Neural crest cell (in vitro differentiated cells): ENCODE data around the gene SUPT6H. TPM values are rescaled to one million over a fixed set of nuclear protein-coding genes. Genes with fewer than 3 reads are reported as not detected.

Source experiments
- DNase-seq: peaks from one replicate; pipeline ENCODE4 v3.0.0; 2021; ENCODE audit warnings: low read depth, mixed read lengths, low spot score
- H3K27ac Mint-ChIP-seq: one replicate; pipeline ENCODE4 v1.8.0; 2021; ENCODE audit warnings: mild to moderate bottlenecking, mixed read lengths; ENCODE audit not compliant: unreplicated experiment
- H3K27me3 Mint-ChIP-seq: 2 replicates; pipeline ENCODE4 v1.8.0; 2021; ENCODE audit warnings: low read depth, mild to moderate bottlenecking, mixed read lengths
- H3K36me3 Mint-ChIP-seq: 2 replicates; pipeline ENCODE4 v1.8.0; 2021; ENCODE audit warnings: low read depth, mild to moderate bottlenecking, mixed read lengths
- H3K4me1 Mint-ChIP-seq: 2 replicates; pipeline ENCODE4 v1.8.0; 2021; ENCODE audit warnings: mixed read lengths
- H3K4me3 Mint-ChIP-seq: one replicate; pipeline ENCODE4 v1.8.0; 2021; ENCODE audit warnings: mild to moderate bottlenecking, mixed read lengths
- H3K9me3 Mint-ChIP-seq: 2 replicates; pipeline ENCODE4 v1.8.0; 2021; ENCODE audit warnings: mixed read lengths
- CTCF ChIP-seq: fragments of 200-600 bp; sonication (generic); conservative IDR thresholded peaks from 2 replicates; pipeline ENCODE4 v1.5.0; 2021; ENCODE audit warnings: antibody characterized with exemption, mild to moderate bottlenecking
- total RNA-seq: library from RNA; stranded (reverse); gene quantifications from 2 replicates; pipeline ENCODE4 v1.2.1, GENCODE V29; 2021

The SUPT6H gene
- total RNA-seq, 1 donor from 2014 or later, result 70.0 TPM

GRCh38 chr17:28738680-28739384, 76.8 kb downstream of the SUPT6H start:
- TF ChIP-seq CTCF, result no peak
- H3K9me3 Mint-ChIP-seq, result no peaks in the 10 kb centered on the region
- DNase-seq, result no peak
- H3K36me3 Mint-ChIP-seq, result no peaks in the 10 kb centered on the region
- peak overlapping the region; percentile 52 for H3K27ac Mint-ChIP-seq
- H3K27me3 Mint-ChIP-seq, result peaks cover 3% of the 10 kb centered on the region
- peaks cover 6% of the 10 kb centered on the region for H3K4me1 Mint-ChIP-seq
- peak overlapping the region; percentile 23 for H3K4me3 Mint-ChIP-seq

- H3K27ac Mint-ChIP-seq, result no peak overlapping the region
These were observed 78.7 kb downstream of the SUPT6H start for GRCh38 chr17:28740406-28741357.

DNA sequence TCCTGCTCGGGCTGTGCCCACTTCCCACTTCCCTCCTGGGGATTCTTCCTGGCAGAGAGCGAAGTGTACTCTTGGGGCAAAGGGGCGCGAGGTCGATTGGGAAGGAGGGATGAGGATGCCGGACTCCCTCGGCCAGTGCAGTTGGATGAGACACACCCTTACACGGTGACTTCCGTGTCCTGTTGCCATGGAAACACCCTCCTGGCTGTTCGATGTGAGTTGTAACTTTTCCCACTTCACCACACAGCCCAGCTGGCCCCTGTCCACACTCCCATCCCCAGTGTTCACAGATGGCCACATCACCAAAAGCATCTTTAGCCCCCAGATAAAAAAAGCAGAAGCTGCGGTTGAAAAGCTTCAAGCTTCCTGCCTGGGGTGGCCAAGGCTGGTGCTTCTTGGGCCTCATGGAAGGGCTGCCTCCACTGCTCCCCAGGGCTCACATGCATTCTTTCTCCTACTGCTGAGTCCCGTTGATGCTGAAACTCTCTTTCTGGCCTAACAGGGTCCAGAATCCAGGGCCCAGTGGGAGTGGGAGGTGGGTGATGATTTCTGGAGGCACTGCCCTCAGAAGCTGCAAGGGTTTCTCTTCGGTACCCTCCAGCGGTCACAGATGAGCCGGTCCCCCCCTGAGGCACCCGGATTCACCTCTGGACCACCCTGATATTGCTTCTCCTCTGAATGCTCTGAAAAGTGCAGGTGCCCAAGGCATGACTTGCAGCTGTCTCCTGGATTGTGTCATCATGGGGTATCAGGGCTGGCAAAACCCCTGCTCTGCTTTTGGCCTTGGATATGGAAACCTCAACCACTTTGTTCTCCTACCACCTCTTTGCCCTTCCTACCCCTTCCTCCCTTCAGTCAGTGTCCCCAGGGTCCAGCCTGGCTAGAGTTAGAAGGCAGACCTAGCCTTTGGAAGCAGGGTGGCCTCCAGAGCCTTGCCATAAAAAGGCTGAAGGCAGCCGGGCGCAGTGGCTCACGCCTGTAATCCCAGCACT, 79.6 kb downstream of the SUPT6H start:
- no peak overlapping the region for H3K4me3 Mint-ChIP-seq
- no peak for TF ChIP-seq CTCF
- H3K36me3 Mint-ChIP-seq, result no peaks in the 10 kb centered on the region
- no peaks in the 10 kb centered on the region for H3K9me3 Mint-ChIP-seq
- DNase-seq, result no peak
- H3K27ac Mint-ChIP-seq, result no peak overlapping the region
- H3K27me3 Mint-ChIP-seq, result peaks cover 6% of the 10 kb centered on the region
- peaks cover 22% of the 10 kb centered on the region for H3K4me1 Mint-ChIP-seq

More at GRCh38 chr17:28740406-28741357, 78.7 kb downstream of the SUPT6H start:
- no peak for DNase-seq
- H3K27me3 Mint-ChIP-seq, result peaks cover 6% of the 10 kb centered on the region
- no peak for TF ChIP-seq CTCF
- H3K4me1 Mint-ChIP-seq, result peaks cover 12% of the 10 kb centered on the region
- H3K4me3 Mint-ChIP-seq, result no peak overlapping the region
- no peaks in the 10 kb centered on the region for H3K9me3 Mint-ChIP-seq
- no peaks in the 10 kb centered on the region for H3K36me3 Mint-ChIP-seq

DNA sequence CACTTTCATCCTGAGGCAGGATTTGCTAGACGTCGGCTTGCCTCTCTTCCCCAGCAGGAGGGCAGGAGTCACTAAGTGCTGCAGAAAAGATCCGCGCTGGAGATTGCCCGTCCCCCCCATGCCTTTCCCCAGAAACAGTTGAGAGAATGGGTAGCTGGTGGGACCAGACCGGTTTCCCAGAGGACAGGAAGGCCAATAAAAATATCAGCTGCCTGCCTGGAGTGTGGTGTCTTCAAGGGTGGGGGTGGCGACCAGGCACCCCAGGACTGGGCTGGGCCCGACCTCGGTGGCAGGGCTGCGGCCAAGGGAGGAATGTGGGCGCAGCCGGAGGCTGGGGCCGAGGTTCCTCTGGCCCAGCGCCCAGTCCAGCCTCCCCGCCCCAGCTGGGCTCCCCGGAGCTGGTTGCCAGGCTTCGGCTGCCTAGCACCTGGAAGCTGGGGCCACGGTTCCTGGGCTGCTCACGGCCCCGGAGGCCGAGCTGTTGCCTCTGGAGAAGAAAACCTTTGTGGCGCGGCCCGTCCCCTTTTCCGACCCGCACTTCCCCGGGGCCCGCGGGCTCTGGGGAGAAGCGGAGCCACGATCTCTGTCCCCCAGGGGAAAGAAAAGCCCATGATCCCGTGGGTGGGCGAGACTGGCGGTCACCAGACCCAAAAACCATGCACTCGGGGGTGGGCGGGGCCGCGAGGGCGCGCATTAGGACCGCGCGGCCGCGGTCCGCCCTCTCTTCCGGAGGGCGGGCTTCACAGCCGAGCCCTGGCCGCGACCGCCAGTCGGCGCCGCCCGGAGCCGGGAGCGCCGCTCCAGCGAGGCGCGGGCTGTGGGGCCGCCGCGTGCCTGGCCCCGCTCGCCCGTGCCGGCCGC, 81.5 kb downstream of the SUPT6H start, which contains the start of gene TRAF4:
Gene TRAF4, plus strand, starts transcription at position 769 of the 861 bp plus-strand sequence. CDS start 102 bp downstream, outside the sequence.
- Mint-ChIP-seq H3K9me3 (no peaks in the 10 kb centered on the region), H3K27ac (peak within 1 kb of the TSS; percentile 98), H3K4me1 (peaks cover 26% of the 10 kb centered on the region), H3K4me3 (peak within 1 kb of the TSS; percentile 99), H3K36me3 (peaks cover 5% of the 10 kb centered on the region), H3K27me3 (peaks cover 6% of the 10 kb centered on the region)
- peak; percentile 21 for TF ChIP-seq CTCF
- peak; percentile 69 for DNase-seq
